Measurements from ENCODE around the gene KDM2B.
A peak's percentile ranks its signal among the peaks of the same experiment; 100 is the strongest.
"Not testable (repeated sequence)": the region's sequence is repeated elsewhere in the genome, so short reads cannot be mapped to it uniquely, and the experiment has no call there.

The KDM2B gene

GRCh38 chr12:121392325-121392716 lies 188.5 kb downstream of the KDM2B start:
- Histone ChIP-seq H3K9me3 (ENCODE audit: low read depth, low read length) (no peaks in the 10 kb centered on the region), H3K36me3 (ENCODE audit: insufficient read depth, low read length) (no peaks in the 10 kb centered on the region), H3K9ac (ENCODE audit: insufficient read length) (no peak overlapping the region), H3K4me3 (no peak overlapping the region), H3K27ac (no peak overlapping the region)
- TF ChIP-seq EZH2 (IDR thresholded peaks at IDR 0.05) (no peak), FOXP2 (optimal IDR thresholded peaks at IDR 0.05; ENCODE audit: control extremely low read depth, extremely low read length, insufficient read depth) (no peak), POLR2AphosphoS5 (IDR thresholded peaks at IDR 0.05; ENCODE audit: borderline replicate concordance, low read depth, low read length) (no peak)
- no peak for DNase-seq (ENCODE audit: low read depth, low spot score)

GRCh38 chr12:121391619-121392324 lies 189.1 kb downstream of the KDM2B start:
- H3K27ac ChIP-seq: no peak overlapping the region

GRCh38 chr12:121390856-121391255 lies 190.0 kb downstream of the KDM2B start:
- no peak overlapping the region for H3K9ac ChIP-seq (ENCODE audit: insufficient read length)
- no peaks in the 10 kb centered on the region for H3K9me3 ChIP-seq (ENCODE audit: low read depth, low read length)
- no peak overlapping the region for H3K4me3 ChIP-seq
- no peak for DNase-seq (ENCODE audit: low read depth, low spot score)
- H3K27ac ChIP-seq: no peak overlapping the region
- H3K36me3 ChIP-seq (ENCODE audit: insufficient read depth, low read length): no peaks in the 10 kb centered on the region
- TF ChIP-seq EZH2 (IDR thresholded peaks at IDR 0.05) (no peak), FOXP2 (optimal IDR thresholded peaks at IDR 0.05; ENCODE audit: control extremely low read depth, extremely low read length, insufficient read depth) (no peak), POLR2AphosphoS5 (IDR thresholded peaks at IDR 0.05; ENCODE audit: borderline replicate concordance, low read depth, low read length) (no peak)

More at GRCh38 chr12:121391619-121392324, 189.1 kb downstream of the KDM2B start:
- no peaks in the 10 kb centered on the region for H3K9me3 ChIP-seq (ENCODE audit: low read depth, low read length)
- H3K36me3 ChIP-seq (ENCODE audit: insufficient read depth, low read length): no peaks in the 10 kb centered on the region
- no peak overlapping the region for H3K9ac ChIP-seq (ENCODE audit: insufficient read length)
- DNase-seq (ENCODE audit: low read depth, low spot score): peak; percentile 47
- H3K4me3 ChIP-seq: no peak overlapping the region
- TF ChIP-seq EZH2 (IDR thresholded peaks at IDR 0.05): no peak
- TF ChIP-seq FOXP2 (optimal IDR thresholded peaks at IDR 0.05; ENCODE audit: control extremely low read depth, extremely low read length, insufficient read depth): no peak
- no peak for TF ChIP-seq POLR2AphosphoS5 (IDR thresholded peaks at IDR 0.05; ENCODE audit: borderline replicate concordance, low read depth, low read length)

GRCh38 chr12:121388421-121388981 lies 192.3 kb downstream of the KDM2B start:
- TF ChIP-seq FOXP2 (optimal IDR thresholded peaks at IDR 0.05; ENCODE audit: control extremely low read depth, extremely low read length, insufficient read depth) (no peak), EZH2 (IDR thresholded peaks at IDR 0.05) (no peak), POLR2AphosphoS5 (IDR thresholded peaks at IDR 0.05; ENCODE audit: borderline replicate concordance, low read depth, low read length) (no peak)
- no peak for DNase-seq (ENCODE audit: low read depth, low spot score)
- Histone ChIP-seq H3K9ac (ENCODE audit: insufficient read length) (no peak overlapping the region), H3K27ac (no peak overlapping the region), H3K4me3 (no peak overlapping the region), H3K36me3 (ENCODE audit: insufficient read depth, low read length) (no peaks in the 10 kb centered on the region), H3K9me3 (ENCODE audit: low read depth, low read length) (no peaks in the 10 kb centered on the region)

- not testable (repeated sequence) for H3K9me3 ChIP-seq (ENCODE audit: low read depth, low read length); H3K27ac ChIP-seq; H3K36me3 ChIP-seq (ENCODE audit: insufficient read depth, low read length); DNase-seq (ENCODE audit: low read depth, low spot score); H3K4me3 ChIP-seq; H3K9ac ChIP-seq (ENCODE audit: insufficient read length)
Observed at GRCh38 chr12:121384891-121385290, 195.9 kb downstream of the KDM2B start.

- Histone ChIP-seq H3K9ac (ENCODE audit: insufficient read length) (no peak overlapping the region), H3K9me3 (ENCODE audit: low read depth, low read length) (no peaks in the 10 kb centered on the region), H3K4me3 (no peak overlapping the region), H3K27ac (no peak overlapping the region), H3K36me3 (ENCODE audit: insufficient read depth, low read length) (no peaks in the 10 kb centered on the region)
- DNase-seq (ENCODE audit: low read depth, low spot score): no peak
- TF ChIP-seq POLR2AphosphoS5 (IDR thresholded peaks at IDR 0.05; ENCODE audit: borderline replicate concordance, low read depth, low read length): no peak
- TF ChIP-seq FOXP2 (optimal IDR thresholded peaks at IDR 0.05; ENCODE audit: control extremely low read depth, extremely low read length, insufficient read depth): no peak
- TF ChIP-seq EZH2 (IDR thresholded peaks at IDR 0.05): no peak
Observed at GRCh38 chr12:121383601-121384021, 197.2 kb downstream of the KDM2B start.

- no peak overlapping the region for H3K27ac ChIP-seq
- no peak overlapping the region for H3K9ac ChIP-seq (ENCODE audit: insufficient read length)
- no peak overlapping the region for H3K4me3 ChIP-seq
- no peaks in the 10 kb centered on the region for H3K9me3 ChIP-seq (ENCODE audit: low read depth, low read length)
- no peaks in the 10 kb centered on the region for H3K36me3 ChIP-seq (ENCODE audit: insufficient read depth, low read length)
- DNase-seq (ENCODE audit: low read depth, low spot score): no peak
- TF ChIP-seq FOXP2 (optimal IDR thresholded peaks at IDR 0.05; ENCODE audit: control extremely low read depth, extremely low read length, insufficient read depth): no peak
- TF ChIP-seq EZH2 (IDR thresholded peaks at IDR 0.05): no peak
- TF ChIP-seq POLR2AphosphoS5 (IDR thresholded peaks at IDR 0.05; ENCODE audit: borderline replicate concordance, low read depth, low read length): no peak
Observed at GRCh38 chr12:121379945-121380344, 200.9 kb downstream of the KDM2B start.

Data from SK-N-MC (cell line).